MV-4-11 (cell line): Measurements from ENCODE around the gene MCC.

Experiments used
- DNase-seq: peaks from one replicate; lab custom pipeline; 2025; lab: John Stamatoyannopoulos, UW

Gene MCC

GRCh38 chr5:113110117-113110516 is 378.1 kb downstream of the MCC start:
- DNase-seq = no peak

- no peak for DNase-seq
Measured at GRCh38 chr5:113109344-113109743, 378.9 kb downstream of the MCC start.

GRCh38 chr5:113108485-113108884 is 379.8 kb downstream of the MCC start:
- no peak for DNase-seq

GRCh38 chr5:113106821-113107220 is 381.4 kb downstream of the MCC start:
- DNase-seq = no peak

- no peak for DNase-seq
Measured at GRCh38 chr5:113105693-113106280, 382.5 kb downstream of the MCC start.

- DNase-seq = no peak
Measured at GRCh38 chr5:113103330-113103729, 384.9 kb downstream of the MCC start.

- peak; percentile 33 for DNase-seq
Measured at GRCh38 chr5:113102121-113102531, 386.1 kb downstream of the MCC start.

- DNase-seq = no peak
Measured at GRCh38 chr5:113100981-113101380, 387.3 kb downstream of the MCC start.

- DNase-seq = no peak
Measured at GRCh38 chr5:113099822-113100221, 388.4 kb downstream of the MCC start.

GRCh38 chr5:113098378-113098777 is 389.9 kb downstream of the MCC start:
- DNase-seq = no peak

GRCh38 chr5:113095831-113096230 is 392.4 kb downstream of the MCC start:
- DNase-seq = no peak

- no peak for DNase-seq
Measured at GRCh38 chr5:113093558-113093957, 394.7 kb downstream of the MCC start.

- no peak for DNase-seq
Measured at GRCh38 chr5:113092683-113093082, 395.6 kb downstream of the MCC start.

GRCh38 chr5:113091622-113092021 is 396.6 kb downstream of the MCC start:
- DNase-seq = no peak

- DNase-seq = no peak
Measured at GRCh38 chr5:113090336-113091106, 397.7 kb downstream of the MCC start.

GRCh38 chr5:113089653-113090335 is 398.5 kb downstream of the MCC start:
- DNase-seq = no peak

GRCh38 chr5:113087976-113088514 is 400.2 kb downstream of the MCC start:
- DNase-seq = no peak

- peak; percentile 5 for DNase-seq
Measured at GRCh38 chr5:113085880-113086409, 402.3 kb downstream of the MCC start.

- no peak for DNase-seq
Measured at GRCh38 chr5:113085084-113085414, 403.2 kb downstream of the MCC start.

- DNase-seq = no peak
Measured at GRCh38 chr5:113084402-113085083, 403.7 kb downstream of the MCC start.

GRCh38 chr5:113083481-113083880 is 404.8 kb downstream of the MCC start:
- DNase-seq = no peak

GRCh38 chr5:113082547-113082905 is 405.7 kb downstream of the MCC start:
- no peak for DNase-seq
